HG02973 (cell line): ENCODE data around the gene PROB1.
A peak's percentile ranks its signal among the peaks of the same experiment; 100 is the strongest.
"Not testable (repeated sequence)": the region's sequence is repeated elsewhere in the genome, so short reads cannot be mapped to it uniquely, and the experiment has no call there.

Experiments
- ATAC-seq: cut with Tn5 transposase; IDR thresholded peaks from one replicate; pipeline ENCODE4 v1.9.1; 2021; ENCODE audit warnings: moderate library complexity; ENCODE audit not compliant: unreplicated experiment

PROB1 gene

DNA sequence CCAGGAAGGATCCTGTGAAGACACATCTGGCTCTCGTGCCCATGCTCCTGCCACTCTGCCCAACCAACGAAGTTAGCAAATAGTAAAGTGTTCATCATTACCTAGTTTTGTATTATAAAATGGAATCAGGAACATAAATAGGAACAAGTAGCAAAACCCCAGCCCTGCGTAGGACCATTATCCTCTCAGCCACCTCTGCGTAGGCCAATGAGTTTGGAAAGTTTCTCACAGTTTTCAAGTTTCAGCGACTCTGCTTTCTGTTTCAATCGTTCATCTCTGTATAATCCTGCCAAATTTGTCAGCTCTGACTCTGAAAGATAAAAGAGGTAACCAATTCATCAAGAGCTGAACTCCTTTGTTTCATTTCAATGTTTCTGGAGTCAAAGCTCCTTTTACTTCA lies 19.1 kb upstream of the PROB1 start:
- no peak for ATAC-seq

DNA sequence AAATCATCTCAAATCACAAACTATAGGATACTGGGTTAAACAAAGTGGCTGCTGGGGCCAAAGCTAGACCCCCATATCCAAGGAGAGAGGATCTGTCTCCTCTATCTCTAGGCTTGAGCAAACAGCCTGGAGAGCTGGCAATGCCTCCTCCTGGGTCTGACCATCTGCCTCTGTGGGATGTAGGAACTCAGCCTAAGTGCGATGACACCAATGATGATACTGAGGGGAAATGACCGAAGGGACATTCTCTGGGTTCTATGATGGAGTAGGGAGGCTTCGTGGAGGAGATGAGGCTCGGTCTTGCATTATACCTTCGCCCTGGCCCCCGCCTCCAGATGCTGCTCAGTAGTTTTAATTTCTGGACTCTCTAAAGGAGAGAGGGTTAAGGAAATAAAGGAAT lies 18.2 kb upstream of the PROB1 start:
- no peak for ATAC-seq

DNA sequence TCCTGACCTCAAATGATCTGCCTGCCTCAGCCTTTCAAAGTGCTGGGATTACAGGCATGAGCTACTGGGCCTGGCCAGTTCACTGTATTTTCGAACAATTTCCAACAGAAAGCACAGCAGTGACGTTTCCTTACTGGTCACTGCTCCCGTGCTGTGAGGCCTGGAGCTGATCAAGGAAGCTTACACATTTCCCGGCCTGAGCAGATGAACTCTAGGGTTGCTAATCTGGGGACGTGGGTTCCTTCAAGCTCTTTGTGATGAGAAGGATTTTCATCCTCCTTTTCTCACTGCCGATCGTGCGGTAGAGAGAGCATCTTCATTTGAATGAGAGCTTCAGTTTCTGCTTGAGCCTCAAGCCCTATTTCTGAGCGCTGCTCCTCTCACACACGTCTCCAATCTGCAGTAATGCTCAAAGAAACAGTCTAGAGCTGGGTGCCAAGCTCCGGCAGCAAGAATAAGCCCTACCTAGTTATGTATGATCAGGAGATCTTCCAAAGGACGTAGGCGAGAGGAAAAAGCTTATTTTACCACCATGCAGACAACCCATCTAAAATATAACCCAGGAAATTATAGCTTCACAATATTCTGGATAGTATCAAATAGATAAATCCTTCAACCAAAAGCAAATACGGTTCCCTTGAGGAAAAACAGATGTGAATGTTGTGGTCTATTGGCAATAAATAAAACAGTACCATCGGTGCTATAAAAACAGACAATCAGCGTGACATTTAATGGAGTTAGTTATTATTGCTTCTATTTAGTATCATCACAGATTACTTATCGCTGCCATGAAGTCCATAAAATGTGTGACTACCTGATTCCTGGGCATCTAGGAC lies 16.3 kb upstream of the PROB1 start:
- ATAC-seq, result no peak

DNA sequence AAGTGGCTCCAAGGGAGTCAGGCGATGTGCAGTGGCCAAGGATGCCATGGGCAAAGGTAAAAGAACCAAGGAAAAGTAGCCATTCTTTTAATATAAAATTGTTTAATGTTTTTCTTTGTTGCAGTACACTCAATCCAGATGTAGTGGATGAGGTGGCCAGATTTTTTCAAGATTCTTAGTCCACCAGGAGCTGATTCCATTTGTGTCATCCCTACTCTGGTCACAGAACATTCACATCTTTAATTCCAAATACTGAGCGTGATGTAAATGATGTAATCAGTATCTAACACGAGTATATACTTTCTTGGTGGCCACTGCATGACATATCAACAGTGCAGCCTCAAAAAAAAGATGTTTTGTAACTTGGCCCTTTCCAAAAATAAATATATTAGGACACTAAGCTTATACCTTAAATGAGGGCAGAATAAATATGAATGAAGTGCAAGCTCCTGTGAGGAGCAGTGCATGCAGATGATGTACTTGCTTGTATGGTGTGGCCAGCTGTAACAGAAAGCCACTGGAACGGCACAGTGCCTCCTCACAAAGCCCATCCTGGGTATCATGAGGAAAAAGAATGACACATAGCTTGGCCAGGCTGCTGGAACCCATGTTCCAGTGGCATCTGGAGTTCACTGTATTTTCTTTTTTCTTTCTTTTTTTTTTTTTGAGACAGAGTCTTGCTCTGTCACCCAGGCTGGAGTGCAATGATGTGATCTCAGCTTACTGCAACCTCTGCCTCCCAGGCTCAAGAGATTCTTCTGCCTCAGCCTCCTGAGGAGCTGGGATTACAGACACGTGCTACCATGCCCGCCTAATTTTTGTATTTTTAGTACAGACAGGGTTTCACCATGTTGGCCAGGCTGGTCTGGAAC lies 15.5 kb upstream of the PROB1 start:
- no peak for ATAC-seq

DNA sequence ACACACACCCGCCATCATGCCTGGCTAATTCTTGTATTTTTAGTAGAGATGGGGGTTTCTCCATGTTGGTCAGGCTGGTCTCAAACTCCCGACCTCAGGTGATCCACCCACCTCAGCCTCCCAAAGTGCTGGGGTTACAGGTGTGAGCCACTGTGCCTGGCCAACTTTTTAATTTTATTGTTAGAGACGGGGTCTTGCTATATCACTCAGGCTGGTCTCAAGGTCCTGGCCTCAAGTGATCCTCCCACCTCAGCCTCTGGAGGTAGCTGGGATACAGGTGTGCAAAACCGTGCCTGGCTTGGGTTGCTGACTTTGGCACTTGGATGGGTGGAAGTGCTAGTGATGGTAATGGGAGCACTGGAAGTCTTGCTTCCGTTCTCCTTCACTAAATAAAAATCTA lies 14.2 kb upstream of the PROB1 start:
- not testable (repeated sequence) for ATAC-seq

DNA sequence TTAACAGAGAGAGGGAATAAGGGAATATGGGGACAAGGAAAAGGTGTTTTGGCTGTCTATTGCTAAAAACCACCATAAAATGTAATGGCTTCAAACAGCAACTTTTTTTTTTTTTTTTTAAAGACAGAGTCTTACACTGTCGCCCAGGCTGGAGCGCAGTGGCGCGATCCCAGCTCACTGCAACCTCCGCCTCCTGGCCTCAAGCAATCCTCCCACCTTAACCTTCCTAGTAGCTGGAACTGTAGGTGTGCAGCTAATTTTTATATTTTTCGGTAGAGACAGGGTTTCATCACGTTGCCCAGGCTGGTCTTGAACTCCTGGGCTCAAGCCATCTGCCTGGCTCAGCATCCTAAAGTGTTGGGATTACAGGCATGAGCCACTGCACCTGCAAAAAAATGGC lies 13.3 kb upstream of the PROB1 start:
- no peak for ATAC-seq

DNA sequence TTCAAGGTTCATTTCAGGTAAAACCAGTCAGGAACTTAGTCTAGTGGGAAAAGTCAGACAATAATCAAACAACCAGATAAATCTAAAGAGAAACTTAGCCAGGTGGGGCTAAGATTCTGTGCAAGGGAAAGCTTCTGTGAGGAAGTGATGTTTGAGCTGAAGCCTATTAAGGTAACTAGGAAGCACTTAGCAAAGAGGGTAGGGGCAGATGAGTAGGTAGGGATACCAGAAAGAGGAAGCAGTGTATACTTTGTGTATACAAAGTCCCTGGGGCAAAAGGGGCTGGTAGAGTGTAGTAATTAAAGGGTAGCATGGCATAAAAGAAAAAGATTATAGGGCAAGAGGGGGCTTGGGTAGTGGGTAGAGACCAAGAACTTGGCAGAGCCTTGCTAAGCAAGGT lies 12.6 kb upstream of the PROB1 start:
- no peak for ATAC-seq

DNA sequence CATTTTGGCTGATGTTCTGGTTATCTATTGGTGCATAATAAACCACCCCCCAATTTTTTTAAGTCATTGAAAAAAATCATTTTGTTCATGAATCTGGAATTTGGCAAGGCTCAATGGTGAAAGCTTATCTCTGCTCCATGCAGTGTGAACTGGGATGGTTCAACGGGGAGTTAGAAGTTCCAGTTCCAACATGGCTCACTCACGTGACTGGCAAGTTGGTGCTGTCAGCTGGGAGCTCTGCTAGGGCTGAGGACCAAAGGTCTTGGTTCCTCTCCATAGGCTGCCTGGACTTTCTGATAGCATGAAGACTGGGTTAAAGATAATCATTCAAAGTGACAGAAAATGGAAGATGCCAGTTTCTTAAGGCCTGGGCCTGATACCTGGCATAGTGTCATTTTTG lies 12.1 kb upstream of the PROB1 start:
- ATAC-seq, result no peak

DNA sequence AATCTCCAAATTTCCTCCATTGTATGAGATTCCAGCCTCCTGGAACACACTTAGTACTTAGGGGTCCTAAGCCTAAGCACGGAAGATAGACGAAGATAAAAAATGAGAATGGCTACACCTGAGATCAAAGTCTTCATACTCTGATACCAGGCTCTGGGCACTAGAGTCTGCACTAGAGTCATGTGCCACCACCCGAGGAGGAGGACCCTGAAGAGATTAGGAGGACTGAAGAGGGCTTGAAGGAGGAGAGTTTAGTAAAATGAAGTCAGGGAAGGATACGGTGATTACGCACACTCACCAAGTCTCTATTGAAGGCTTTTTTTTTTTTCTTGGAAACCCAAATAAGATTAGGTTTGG lies 9.6 kb upstream of the PROB1 start:
- no peak for ATAC-seq

DNA sequence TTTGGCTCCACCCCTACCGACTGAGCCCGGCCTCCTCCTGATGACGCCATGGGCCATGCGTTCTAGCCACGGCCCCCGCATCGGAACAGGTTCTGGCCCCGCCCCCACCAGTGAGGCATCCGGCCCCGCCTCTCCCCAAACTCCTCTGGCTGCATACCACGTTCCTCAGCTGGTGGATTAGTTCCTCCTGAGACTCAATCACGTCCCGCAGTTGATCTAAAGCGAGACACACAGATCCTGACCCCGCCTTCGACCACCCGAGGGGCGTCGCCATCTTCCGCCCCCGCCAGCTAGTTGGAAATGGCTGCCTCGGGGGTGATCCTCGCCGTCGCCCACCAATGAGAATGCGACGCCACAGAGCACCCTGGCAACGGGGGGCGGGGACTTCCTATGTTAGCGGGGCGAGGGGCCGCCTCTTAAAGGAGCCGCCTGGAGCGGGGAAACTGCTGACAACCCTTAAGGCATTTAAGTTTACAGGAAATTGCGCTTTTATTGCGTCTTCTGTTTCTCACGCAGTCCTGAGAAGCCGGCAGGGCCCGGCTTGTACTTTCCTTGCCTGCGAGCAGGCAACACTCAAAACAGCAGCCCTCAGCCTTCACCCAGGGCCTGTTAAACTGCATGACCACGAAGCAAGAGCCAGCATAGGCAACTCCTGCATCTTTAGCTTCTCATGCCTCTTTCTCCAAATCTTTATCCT lies 9.0 kb upstream of the PROB1 start, which contains the start of gene SPATA24:
Gene SPATA24 (minus strand): TSS at position 303 of the 697 bp plus-strand sequence. CDS start 29 bp downstream, at position 274.
- ATAC-seq, result peak; percentile 75

DNA sequence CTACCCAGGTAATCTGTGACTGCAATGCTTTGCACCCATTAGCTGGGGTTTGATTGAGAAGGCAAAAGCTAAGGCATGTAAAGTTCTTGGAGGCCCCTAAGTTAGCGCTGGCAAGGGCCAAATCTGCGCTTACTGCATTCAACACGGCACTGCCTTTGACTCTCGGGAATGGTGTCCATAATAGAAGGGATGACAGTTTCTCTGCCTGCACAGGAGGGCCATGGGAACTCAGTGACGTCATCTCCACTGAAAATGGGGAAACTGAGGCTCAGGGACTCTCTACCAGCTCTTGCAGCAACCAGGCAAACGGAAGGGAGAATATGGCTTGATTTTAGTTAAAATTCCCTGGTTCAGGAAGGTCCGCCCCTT lies 8.5 kb upstream of the PROB1 start:
- ATAC-seq, result no peak

DNA sequence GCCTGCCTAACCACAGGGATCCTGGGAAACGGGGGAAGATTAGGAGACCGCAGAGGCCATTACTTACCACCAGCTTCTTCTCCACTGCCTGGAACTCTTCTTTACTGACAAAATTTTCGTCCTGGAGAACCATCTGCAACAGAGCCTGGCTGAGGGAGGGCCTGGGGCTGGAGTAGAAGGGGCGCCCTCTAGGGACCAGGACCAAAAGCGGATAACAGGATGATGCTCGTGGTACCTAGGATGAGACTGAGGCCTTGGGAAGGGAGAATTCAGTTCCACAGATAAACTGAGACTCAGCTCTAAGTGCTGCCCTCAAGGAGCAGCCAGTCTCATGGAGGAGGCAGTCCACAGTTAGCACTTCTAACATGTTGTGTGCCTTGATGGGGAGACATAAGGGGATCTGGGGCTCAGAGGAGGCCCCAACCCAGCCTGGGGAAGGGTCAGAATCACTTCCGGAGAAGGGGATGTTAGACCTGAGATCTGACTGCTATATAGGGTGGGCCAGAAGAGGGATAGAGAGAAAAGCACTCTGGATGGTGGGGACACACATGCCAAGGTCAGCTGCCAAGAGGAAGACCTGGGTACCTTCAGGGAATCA lies 7.8 kb upstream of the PROB1 start:
- ATAC-seq, result no peak

DNA sequence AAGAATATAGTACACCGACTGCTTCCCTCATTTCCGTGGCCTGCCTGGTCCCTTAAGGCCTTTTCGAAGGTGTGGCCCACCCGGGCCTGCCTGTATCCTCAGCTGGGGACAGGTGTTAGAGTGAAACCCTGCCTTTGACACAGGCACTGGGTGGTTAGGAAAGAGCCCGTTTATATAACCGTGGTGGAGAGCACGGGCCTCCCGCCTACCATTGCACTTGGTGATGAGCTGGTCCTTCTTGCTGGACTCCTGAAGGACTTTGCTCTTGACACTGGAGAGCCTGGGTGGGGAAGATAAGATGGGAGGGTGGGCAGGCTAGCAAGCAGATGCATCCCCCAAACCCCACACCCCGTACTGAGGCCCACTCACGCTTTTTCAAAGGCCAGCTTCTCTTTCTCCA lies 6.6 kb upstream of the PROB1 start:
- no peak for ATAC-seq

DNA sequence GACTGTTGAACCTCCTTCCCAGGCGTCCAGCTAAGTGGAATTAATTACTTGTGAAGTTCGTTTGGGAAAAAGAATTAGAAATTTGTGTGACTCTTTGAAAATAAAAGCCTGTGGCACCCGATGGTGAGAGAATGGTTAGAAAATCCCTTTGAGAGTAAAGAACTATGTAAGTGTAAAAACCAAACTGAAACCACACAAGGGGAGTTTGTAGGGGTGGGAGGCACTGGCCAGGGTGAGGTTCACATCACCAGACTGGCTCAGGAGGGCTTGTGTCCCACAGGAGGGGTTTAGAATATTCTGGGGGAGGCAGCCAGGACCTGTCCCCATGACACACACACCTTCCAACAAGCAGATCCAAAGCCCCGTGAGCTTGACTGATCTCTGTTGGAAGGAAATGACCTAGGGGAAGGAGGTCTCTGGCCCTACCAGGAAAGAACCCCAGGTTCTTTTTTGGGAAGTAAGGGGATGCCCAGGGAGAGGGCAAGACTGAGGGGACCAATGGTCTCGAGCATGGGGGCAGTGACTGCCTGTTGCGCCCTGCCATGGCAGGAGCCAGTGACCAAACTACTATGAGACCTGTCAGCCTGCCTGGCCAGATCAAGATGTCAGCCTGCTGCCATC lies 4.7 kb upstream of the PROB1 start:
- ATAC-seq, result no peak

DNA sequence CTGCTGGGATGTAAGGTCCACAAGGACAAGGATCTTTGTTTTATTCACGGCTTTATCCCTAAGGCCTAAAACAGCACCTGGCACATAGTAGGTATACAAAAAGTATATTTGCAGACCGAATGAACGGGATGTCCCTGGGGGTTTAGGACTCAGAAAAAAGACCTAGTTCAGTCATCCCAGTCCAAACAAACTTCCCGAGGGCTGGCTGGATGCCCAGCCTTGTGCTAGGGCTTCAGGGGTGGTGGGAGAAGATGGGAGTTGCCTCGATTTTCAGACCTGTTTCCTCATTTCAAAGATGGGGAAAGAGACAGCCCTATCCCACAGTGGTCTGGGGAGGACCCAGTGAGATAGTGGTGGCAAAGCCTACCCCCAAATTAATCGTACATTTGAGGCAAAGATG lies 3.0 kb upstream of the PROB1 start:
- no peak for ATAC-seq

DNA sequence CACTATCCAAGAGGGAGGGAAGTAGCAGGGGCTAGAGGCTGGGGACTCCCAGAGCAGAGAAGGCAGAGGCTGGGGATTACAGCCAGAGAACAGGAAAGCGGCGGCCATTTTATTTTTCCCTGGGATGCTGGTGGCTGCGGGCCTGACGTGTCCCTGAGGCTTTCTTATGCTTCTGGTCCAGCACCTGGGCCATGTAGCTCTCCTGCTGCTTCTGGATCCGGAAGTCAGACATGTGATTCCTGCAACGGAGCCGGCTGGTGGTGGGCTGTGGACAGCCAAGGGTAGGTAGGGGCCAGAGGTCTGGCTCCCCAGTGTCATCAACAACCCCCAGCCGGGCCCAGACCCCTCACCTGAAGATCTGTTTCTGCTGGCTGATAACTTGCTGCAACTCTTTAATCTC lies 1.8 kb upstream of the PROB1 start:
- no peak for ATAC-seq

DNA sequence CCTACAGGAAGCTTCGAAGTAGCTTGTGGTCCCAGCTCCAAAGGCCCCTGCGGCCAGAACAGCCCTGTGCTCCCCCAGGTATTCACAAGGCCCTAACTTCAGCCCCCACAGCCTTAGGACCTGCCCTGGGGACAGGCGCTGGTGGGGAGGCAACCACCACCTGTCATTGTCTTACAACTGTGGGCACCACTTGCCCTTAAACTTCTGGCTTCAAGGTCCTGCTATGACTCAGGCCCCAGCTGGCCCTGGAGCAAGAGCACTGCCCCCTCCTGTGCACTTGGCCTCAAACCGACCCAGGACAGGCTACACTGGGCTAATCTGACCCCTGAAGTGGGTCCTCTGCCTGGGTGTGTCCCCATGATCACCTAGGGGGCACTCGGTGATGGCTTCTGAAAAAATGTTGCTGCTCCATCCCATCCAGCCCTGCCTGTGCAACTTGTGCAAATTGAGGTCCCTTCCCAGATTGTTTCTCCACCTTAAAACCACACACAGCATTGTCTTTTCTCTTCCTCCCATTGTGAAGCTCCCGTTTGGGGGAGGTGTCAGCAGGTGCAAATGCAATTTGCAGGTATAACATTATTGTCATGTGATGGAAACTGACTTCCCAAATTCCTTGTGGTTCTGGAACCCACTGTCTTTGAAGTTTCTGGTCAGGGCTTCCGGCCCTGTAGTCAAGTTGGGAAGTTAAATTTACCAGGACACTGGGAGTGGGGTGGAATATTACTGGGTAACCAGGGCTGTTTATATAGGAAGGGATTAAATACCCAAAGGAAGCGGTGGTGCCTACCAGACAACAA lies 1.1 kb upstream of the PROB1 start:
- ATAC-seq, result no peak

DNA sequence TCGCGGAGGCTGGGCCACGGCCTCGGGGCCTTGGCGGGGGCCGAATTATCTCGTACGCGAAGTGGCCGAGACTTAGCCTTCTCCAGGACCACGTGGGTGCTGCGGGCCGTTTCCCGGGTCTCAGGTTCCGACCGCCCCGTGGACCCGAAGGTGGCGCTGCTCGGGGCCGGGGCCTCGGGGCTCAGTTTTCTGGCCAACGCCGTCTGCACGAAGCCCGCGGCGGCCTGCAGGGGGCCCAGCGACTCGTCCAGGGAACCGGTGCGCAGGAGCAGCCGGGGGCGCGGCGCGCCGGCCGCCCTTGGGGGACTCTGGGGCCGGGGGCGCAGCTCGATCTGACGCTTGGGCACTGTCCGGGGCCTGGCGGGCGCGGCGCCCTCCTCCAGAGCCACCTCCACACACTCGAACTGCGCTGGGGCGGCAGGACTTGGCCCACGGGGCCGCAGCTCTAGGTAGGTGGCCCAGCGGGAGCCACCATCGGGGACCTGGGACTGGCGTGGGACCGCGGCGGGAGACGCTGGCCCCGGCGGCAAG lies 716 bp downstream of the PROB1 start:
- ATAC-seq, result no peak

DNA sequence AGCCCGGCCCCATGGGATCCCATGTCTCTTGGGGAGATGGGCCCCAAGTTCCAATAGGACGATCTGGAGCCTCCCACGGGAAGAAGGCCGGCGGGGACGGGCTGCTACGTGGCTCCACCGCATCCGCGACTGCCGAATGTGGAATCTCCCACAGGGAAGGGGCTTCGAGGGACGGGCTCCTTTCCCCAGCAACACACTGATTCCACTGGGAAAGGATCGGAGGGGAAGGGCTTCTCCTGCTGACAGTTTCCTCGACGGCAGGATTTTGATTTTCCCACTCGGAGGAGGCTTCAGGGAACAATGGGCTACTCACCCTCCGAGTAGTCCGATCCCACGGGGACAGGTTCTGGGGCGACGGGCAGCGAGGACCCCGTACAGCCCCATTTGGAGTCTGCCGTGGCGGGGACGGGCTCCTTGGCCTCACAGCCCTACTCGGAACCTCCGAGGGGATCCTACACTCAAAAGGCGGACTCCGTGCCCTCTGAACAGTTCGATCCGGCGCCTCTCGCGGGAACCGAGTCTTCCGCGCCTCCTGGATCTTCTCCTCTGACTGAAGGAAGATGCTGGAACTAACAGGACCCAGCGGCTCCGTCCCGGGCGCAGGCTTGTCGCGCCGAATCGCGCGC lies 1.3 kb downstream of the PROB1 start:
- ATAC-seq, result no peak
